ENCODE data around the gene SLC16A10.
"Not testable (repeated sequence)": the region's sequence is repeated elsewhere in the genome, so short reads cannot be mapped to it uniquely, and the experiment has no call there.

SLC16A10 gene

GRCh38 chr6:111187874-111188273, 100.6 kb downstream of the SLC16A10 start:
- no peak for DNase-seq (ENCODE audit: low spot score)

DNA sequence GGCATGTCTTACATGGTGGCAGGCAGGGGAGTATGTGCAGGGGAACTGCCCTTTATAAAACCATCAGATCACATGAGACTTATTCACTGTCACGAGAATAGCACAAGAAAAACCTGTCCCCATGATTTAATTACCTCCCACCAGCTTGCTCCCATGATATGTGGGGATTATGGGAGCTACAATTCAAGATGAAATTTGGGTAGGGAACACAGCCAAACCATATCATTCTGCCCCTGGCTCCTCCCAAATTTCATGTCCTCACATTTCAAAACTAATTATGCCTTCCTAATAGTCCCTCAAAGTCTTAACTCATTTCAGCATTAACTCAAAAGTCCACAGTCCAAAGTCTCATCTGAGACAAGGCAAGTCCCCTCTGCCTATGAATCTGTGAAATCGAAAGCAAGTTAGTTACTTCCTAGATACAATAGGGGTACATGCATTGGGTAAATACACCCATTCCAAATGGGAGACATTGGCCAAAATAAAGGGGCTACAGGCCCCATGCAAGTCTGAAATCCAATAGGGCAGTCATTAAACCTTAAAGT, 102.4 kb downstream of the SLC16A10 start:
- not testable (repeated sequence) for DNase-seq (ENCODE audit: low spot score)

GRCh38 chr6:111190637-111191036, 103.3 kb downstream of the SLC16A10 start:
- DNase-seq (ENCODE audit: low spot score), result no peak

GRCh38 chr6:111191136-111191535, 103.8 kb downstream of the SLC16A10 start:
- not testable (repeated sequence) for DNase-seq (ENCODE audit: low spot score)

- no peak for DNase-seq (ENCODE audit: low spot score)
Observed at GRCh38 chr6:111192911-111193555, 105.7 kb downstream of the SLC16A10 start.

GRCh38 chr6:111195656-111196055, 108.4 kb downstream of the SLC16A10 start:
- no peak for DNase-seq (ENCODE audit: low spot score)

- no peak for DNase-seq (ENCODE audit: low spot score)
Observed at GRCh38 chr6:111198841-111199240, 111.5 kb downstream of the SLC16A10 start.

DNA sequence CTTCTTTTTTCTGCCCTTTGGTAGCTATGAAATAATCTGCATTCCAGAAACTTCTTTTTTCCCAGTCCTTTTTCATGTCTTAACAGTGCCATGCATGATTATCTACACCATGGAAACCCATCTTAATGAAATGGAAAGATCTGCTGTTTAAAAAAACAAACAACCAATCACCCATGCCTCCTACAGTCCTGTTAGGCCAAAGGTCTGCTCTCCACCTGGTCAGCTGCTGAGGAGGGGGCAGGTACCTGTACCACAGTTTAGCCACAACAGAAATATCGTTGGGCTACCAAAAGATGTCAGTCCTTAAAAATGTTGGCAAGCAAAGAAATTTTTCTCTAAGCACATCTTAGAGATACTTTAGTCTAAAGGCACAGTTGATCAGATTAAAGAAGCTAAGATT, 112.6 kb downstream of the SLC16A10 start:
- no peak for DNase-seq (ENCODE audit: low spot score)

GRCh38 chr6:111200350-111201243, 113.3 kb downstream of the SLC16A10 start:
- no peak for DNase-seq (ENCODE audit: low spot score)

- no peak for DNase-seq (ENCODE audit: low spot score)
Observed at GRCh38 chr6:111201244-111201554, 113.9 kb downstream of the SLC16A10 start.

DNA sequence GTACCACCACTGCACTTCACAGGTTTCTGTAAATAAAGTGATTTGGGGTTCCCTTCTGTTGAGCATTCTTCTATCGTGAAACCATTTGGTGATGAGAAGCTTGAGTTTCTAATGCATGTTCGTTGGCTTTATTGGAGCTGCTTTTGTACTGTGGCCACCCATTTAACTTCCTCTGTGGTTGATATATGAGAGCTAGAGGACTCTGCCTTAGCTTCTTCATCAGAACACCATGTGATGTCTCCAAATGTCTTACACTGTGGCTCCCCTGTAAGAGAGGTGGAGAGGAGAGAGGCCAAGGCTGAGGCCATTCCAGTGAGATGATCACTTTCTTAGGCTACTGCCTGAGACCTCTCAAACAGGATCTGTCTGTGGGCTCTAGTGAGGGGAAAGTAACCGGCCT, 114.5 kb downstream of the SLC16A10 start:
- DNase-seq (ENCODE audit: low spot score), result no peak

GRCh38 chr6:111203539-111203938, 116.2 kb downstream of the SLC16A10 start:
- not testable (repeated sequence) for DNase-seq (ENCODE audit: low spot score)

GRCh38 chr6:111204305-111204704, 117.0 kb downstream of the SLC16A10 start:
- DNase-seq (ENCODE audit: low spot score), result no peak

DNA sequence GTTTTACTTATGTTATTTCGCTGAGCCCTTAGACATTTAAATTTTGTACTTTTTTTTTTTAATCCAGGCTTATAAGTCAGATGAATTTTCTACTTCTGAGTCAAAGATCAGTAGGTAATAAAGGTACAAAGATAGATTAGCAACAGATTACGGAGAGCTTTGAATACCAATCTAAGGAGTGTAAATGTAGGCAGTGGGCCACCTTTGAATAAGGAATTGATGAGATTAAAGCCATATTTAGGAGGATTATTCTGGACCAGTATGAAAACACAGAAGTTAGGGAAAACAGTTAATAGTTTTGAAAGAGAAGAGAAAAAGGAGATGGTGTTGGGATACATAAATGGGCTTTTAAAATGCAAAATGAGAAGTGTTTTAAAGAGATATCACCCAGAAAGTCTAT, 117.6 kb downstream of the SLC16A10 start:
- DNase-seq (ENCODE audit: low spot score), result no peak

DNA sequence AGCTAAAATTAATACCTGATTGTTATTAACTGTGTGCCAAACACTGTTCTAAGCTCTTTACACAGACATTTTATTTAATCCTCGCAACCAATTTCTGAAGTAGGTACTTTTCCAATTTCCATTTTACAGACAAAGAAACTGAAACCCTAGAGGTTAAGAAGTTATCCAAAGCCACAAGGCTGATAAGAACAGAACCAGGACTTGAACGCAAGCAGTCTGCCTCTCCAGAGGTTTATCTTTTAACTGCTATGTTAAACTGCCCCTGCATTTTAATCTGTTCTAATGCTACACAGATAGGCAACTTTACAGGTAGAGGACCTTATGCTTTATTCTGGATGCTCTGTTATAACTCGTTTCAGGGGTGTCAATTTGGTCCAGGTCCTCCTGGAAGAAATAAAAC, 118.2 kb downstream of the SLC16A10 start:
- DNase-seq (ENCODE audit: low spot score), result no peak

- no peak for DNase-seq (ENCODE audit: low spot score)
Observed at GRCh38 chr6:111207141-111207858, 120.0 kb downstream of the SLC16A10 start.

- no peak for DNase-seq (ENCODE audit: low spot score)
Observed at GRCh38 chr6:111208933-111209332, 121.6 kb downstream of the SLC16A10 start.

- peak; percentile 58 for DNase-seq (ENCODE audit: low spot score)
Observed at GRCh38 chr6:111210194-111210728, 123.0 kb downstream of the SLC16A10 start.

- DNase-seq (ENCODE audit: low spot score), result peak; percentile 20
Observed at GRCh38 chr6:111211411-111212030, 124.2 kb downstream of the SLC16A10 start.

DNA sequence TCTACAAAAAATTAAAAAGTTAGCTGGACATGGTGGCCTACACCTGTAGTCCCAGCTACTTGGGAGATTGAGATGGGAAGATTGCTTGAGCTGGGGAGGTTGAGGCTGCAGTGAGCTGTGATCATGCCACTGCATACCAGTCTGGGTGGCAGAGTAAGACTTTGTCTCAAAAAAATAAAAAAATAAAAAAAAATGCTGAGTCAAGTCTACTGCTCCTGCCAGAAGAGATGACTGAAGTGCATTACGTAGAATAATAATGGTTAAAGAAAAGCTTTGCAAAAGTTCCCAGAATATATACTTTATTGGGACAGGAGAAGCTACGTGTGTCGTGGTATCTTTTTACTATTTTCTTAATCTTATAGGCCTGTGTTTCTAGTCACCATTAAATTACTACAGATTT, 125.3 kb downstream of the SLC16A10 start:
- no peak for DNase-seq (ENCODE audit: low spot score)

GRCh38 chr6:111215131-111215530, 127.8 kb downstream of the SLC16A10 start:
- DNase-seq (ENCODE audit: low spot score), result no peak

DNA sequence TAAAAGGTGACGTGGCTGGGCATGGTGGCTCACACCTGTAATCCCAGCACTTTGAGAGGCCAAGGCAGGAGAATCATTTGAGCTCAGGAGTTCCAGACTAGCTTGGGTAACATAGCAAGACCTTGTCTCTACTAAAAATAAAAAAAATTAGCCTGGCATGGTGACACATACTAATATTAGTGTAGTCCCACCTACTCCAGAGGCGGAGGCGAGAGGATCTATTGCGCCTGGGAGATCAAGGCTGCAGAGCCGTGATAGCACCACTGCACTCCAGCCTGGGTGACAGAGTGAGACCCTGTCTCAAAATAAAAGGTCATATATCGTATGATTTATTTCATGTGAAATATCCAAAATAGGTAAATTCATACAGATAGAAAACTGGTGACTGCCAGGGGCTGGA, 132.5 kb downstream of the SLC16A10 start:
- DNase-seq (ENCODE audit: low spot score), result no peak
